GM18517 (cell line): ENCODE data around the gene PAK2.
"Not testable (repeated sequence)": the region's sequence is repeated elsewhere in the genome, so short reads cannot be mapped to it uniquely, and the experiment has no call there.

Source experiments
- ATAC-seq: cut with Tn5 transposase; IDR thresholded peaks from one replicate; pipeline ENCODE4 v1.9.1; 2021; ENCODE audit warnings: mild to moderate bottlenecking, moderate library complexity; ENCODE audit not compliant: unreplicated experiment

PAK2 gene

DNA sequence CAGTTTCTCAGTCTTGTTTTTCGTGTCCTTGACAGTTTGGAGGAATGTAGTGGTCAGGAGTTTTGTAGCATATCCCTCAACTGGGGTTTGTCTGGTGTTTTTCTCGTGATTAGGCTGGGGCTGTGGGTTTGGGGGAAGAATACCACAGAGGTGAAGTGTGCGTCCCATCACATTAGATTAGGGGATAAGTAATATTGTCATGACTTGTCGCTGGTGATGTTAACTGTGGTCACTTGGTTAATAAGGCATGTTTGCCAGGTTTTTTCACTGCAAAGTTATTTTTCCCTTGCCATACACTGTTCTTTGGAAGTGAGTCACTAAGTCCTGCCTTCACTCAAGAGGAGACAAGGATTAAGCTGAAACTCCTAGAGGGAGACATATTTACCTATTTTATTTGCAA, 39.1 kb downstream of the PAK2 start:
- no peak for ATAC-seq

DNA sequence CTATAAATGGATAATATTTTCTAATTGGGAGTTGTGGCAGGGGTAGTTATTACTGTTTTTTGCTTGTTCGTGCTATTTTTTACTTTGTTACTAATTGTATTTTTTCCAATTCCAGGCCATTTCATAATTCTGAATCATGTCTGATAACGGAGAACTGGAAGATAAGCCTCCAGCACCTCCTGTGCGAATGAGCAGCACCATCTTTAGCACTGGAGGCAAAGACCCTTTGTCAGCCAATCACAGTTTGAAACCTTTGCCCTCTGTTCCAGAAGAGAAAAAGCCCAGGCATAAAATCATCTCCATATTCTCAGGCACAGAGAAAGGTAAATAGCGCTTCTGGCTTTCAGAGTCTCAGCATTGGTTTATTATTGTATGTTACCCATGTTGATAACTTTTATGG, 42.9 kb downstream of the PAK2 start:
- ATAC-seq, result no peak

DNA sequence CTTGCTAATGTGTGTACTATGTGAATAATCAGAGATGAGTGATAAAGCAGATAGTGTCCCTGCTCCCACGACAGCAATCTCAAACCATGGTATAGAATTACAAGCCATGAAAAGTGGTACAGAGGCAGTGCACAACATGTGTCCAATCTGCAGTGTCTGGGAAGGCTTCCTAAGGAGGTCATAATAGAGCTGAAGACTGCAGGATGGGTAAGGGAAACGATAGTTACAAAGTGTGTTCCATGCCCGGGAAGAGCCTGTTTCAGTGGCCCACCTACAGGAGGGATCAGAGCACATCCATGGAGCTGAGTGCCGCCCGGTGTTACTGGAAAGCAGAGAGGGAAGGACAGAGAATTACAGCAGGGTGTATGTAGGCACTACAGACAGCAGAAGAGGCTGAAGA, 48.9 kb downstream of the PAK2 start:
- no peak for ATAC-seq

DNA sequence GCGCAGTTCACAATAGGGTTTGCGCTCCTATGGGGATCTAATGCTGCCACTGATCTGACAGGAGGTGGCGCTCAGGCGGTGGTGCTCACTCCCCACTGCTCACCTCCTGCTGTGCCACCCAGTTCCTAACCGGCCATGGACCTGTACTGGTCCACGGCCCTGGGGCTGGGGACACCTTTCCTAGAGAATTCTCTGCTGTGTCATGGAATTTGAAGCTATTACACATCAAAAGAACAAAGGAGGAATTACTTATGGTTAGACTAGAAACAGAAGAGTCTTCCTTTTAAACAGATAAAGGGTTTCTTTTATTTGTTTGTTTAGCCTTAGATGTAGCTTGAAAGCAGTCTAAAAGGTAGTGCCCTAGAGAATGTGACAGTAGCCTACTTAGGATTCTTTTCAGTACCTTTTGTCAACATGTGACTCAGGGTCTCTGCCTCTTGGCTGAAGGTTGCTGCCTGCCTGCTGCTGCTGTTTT, 50.3 kb downstream of the PAK2 start:
- no peak for ATAC-seq

DNA sequence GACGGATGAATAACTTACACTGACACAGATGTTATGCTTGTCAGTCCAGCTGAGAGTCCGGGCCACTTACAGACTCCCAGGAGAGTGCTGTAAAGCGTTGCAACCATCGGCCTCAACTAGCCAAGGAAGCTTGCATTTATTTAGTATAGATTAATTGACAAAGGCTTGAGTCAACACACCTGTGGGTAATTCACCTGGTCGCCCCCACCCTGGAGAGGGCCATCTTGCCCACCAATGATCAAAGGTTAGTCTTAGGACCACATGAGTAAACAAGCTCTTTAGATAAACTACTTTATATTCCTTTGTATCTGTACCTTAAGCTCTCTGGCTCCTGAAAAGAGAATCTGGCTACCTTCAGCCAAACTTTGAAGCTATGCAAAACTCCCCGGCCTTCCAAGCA, 51.0 kb downstream of the PAK2 start:
- no peak for ATAC-seq

DNA sequence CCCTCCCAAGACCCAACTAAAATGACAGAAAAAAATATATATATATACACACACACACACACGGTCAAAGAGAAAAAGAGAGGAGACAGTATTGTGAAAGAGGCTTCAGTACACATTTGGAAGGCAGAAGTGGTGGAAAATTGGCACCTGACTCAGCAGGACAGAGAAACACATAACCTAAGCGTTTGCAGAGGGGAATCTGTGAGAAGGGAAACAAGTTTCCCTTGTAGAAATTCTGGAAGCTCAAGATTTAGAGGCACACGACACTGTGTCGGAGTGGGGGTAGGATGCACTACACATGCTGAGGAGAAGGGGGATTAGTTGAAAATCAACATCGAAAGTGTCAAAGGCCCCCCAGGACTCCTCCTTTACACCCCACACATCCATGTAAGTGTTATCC, 53.1 kb downstream of the PAK2 start:
- no peak for ATAC-seq

DNA sequence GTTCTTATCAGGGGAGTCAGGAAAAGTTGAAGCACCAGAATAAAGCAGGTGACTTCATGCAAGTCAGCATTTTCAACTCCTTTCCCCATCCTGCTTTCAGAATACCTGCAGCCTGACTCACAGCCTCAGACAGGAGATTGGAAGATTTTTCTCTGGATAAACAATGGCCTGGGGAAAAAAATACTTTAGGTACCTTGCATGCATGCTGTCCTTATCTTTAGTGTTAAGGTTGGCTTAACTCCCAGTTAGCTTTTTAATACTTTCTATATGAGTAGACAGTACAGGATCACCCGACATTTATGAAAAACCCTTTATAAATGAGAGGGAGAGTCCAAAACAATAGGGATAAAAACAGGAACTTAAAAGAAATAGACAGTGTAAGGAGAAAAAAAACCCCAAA, 53.6 kb downstream of the PAK2 start:
- no peak for ATAC-seq

DNA sequence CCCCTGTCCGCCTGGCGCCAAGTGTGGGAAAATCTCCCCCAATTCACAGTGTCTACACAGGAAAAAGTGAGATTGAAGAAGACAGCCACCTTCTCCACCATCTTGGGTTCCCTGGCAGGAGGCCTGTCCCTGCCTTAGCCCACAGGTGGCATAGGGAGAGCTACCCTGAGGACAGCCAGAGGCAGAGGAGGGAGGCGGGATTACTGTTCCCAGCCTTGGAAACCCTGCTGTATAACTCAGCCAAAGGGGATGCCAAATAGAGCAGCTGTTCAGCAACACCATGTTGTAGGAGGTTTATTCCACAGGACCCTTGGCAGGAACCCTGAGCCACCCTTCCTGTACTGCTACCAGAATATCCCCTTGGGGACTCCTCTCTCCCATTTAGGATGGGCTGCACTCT, 54.8 kb downstream of the PAK2 start:
- ATAC-seq, result no peak

DNA sequence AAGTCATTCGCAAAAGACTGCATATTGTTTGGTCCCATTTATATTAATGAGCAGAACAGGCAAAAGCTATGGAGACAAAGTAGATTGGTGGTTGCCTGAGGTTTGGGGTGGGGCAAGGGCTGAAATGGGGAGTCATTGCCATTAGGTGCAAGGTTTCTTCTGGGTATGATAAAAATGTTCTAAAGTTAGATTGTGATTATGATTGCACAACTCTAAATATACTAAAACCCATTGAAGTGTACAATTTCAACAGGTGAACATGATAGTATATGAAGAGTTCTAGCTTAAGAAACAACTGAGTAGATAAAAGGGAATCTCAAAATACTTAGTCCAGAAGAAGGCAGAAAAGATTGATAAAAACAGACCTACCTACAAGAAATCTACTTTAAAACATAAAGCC, 56.7 kb downstream of the PAK2 start:
- no peak for ATAC-seq

DNA sequence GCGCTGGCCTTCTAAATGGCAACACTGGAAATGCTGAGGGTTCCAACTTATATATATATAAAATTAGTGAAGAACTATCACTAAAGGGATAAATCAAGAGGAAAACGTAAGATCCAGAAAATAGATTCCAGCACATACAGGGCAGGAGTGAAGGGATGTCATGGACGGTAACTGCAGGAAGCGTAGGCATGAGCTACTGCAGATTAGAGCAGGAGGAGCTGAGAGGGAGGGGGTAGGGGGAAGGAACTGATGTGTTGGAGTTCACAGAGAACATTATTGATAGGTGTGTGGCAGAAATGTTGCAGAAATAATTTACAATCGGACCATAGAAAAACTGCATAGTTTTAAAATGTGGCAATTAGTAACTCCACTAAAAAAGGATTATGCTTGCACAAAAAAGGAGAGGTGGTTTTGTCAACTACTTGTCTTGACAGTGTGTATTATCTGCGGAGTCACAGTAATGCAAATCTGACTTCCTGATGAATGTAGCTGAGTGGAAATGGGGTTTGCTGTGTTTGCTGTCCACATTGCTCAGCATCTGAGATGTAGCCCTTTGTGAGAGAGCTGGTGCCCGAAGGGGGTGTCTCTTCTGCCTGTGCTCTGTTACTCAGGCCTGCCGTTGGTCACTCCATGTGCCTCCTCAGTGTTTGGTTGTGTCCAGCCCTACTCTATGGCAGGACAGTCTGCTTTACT, 61.2 kb downstream of the PAK2 start:
- no peak for ATAC-seq

DNA sequence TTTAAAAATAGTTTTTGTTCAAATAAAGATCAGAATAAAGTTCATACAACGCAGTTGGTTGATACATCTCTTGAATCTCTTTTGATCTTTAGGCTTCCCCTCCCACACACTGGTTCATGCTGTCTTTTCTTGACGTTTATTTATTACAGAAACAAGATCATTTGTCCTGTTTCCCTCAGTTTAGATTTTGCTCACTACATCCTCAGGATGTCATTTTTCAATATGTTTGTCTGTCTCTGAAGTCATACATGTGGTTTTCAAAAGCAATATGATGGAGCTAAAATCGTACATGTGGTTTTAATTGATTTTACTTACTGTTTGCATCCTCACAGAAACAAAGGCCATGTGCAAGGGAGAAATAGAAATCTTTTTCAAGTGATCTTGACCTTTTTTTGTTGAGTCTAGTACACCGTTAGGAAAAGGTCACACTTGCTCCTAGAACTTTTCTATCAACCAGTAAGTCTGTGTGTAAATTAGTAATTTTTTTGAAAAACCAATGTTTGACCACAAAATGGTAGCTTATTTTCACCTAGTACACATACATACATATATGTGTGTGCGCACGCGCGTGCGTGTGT, 64.3 kb downstream of the PAK2 start:
- ATAC-seq, result no peak

DNA sequence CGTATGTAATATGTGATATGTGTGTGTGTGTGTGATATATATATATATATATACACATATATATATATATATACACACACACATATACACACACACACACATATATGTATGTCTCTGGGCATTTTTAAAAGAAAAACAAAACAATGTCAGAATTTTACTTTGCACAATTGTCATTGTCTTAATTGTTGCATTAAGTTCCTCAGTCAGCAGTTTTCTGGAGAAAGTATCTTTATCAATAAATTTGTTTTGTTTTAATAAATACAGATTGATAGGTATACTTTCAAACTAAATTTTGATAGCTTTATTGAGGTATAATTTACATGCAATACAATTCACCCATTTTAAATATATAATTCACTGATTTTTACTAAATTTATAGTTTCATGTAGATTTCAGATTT, 65.1 kb downstream of the PAK2 start:
- no peak for ATAC-seq

DNA sequence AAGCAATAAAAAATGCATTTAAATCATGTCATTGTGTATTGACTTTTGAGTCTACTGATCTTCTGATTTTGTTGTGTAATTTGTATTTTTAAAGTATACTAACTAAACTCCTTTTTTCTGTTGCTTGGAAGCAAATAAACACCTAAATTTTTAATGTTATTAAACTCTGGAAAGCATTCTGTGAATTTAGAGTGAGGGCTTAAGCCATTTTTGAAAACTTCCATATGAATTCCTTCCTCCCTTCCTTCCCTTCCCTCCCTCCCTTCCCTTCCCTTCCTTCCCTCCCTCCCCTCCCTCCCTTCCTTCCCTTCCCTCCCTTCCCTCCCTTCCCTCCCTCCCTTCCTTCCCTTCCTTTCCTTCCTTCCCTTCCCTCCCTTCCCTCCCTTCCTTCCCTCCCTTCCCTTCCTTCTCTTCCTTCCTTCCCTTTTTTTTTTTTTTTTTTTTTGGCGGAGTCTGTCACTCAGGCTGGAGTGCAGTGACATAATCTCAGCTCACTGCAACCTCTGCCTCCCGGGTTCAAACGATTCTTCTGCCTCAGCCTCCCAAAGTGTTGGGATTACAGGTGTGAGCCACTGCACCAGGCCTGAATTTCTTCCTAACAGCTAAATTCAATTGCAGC, 71.4 kb downstream of the PAK2 start:
- ATAC-seq, result no peak

DNA sequence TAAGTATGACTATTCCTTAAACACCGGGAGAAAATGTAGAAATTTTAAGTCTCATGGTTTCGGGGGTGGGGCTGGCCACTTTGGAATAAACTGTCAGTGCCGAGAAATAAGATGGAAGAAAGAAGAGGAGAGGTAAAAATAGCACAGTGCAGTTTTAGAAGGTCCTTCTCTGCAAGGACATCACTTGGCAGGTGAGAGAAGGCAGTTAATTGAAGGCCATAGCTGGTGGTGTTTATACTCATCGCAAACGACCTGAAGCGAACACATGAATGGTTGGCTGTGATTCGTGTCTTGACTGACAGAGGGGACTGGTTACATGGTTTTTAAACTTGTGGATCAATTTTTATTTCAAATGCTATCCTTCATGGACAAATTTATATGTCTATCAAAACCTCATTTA, 73.2 kb downstream of the PAK2 start:
- ATAC-seq, result no peak

DNA sequence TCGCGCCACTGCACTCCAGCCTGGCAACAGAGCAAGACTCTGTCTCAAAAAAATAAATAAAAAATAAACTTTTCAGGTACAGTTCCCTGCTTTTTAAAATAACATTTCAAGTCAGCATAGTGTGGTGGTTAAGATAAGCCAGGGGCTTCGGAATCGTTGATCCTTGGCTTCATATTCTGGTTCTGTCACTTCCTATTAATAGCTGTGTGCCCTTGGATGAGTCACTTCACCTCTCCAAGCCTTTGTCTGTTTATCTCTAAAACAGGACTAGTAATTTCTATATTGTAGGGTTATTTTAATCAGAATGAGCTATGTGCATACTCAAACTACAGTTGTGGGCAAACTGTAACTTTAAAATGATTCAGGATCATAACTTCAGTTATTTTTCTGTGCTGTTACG, 74.2 kb downstream of the PAK2 start:
- no peak for ATAC-seq

DNA sequence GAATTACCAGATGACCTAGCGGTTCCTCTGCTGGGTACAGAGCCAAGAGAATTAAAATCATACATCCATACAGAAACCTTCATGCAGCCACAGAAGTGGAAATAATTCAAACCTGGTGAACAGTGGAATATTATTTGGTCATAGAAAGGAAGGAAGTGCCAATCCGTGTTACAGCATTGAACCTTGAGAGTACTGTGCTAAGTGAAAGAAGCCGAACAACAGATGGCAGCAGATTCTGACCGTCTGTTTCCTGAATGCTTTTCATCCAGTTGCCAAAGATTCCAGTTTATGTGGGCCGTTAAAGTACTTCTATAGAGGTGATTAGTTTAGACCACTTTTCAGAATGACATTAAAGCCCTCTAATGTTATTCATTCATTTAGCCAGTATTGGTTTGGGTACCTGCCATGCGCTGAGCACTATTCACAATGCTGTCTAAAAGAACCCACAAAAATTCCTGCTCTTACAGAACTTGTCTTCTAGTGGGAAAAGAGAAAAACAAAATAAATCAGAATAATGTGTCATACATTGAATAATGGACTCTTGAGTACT, 82.2 kb downstream of the PAK2 start:
- no peak for ATAC-seq

DNA sequence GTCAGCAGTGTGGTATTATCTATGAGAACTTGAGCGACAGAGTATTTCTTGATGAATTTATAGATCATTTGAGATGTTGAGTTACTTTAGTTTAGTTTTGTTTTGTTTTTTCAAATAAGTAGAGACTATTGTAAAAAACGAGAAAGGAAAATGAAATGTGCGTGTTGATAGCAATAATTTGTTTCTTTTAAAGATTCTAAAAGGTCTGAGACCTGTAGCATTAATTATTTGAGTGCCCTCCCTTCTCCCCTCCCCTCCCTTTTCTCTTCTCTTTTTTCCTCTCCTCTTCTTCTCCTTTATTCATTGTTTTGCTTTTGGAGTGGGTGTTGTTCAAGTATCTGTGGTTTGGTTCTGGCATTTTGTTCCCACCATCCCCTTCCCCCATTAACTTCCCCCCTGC, 90.0 kb downstream of the PAK2 start:
- not testable (repeated sequence) for ATAC-seq

DNA sequence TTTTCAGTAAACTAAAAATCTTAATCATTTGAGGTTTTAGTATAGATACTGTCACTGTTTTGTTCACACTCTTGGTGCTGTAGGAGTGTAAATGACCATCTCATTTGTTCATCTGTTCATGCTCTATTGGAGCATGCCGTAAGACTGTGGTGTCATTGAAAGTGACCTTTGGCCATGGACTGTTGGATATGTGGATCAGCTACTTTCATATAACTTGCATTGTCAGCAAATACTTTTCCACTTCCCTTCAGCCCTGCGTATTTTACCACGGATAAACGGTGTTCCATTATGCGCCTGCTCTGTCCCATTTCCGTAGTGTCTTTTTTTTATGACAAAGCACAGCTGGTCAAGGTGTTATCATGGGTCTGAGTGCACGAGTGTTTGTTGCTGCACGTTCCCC, 95.4 kb downstream of the PAK2 start:
- no peak for ATAC-seq

DNA sequence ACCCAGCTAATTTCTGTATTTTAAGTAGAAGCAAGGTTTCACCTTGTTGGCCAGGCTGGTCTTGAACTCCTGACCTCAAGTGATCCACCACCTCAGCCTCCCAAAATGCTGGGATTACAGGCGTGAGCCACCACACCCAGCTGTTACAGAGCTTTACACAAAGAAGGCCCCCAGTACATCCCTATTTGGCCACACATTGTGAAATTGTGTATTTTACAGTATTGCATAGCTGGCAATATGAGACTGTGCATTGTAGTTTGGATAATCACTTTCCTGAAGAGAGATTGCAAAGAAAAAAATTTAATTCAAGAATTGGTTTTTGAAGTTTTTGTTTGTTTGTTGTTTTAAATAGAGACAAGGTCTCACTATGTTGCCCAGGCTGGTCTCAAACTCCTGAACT, 97.0 kb downstream of the PAK2 start:
- not testable (repeated sequence) for ATAC-seq

DNA sequence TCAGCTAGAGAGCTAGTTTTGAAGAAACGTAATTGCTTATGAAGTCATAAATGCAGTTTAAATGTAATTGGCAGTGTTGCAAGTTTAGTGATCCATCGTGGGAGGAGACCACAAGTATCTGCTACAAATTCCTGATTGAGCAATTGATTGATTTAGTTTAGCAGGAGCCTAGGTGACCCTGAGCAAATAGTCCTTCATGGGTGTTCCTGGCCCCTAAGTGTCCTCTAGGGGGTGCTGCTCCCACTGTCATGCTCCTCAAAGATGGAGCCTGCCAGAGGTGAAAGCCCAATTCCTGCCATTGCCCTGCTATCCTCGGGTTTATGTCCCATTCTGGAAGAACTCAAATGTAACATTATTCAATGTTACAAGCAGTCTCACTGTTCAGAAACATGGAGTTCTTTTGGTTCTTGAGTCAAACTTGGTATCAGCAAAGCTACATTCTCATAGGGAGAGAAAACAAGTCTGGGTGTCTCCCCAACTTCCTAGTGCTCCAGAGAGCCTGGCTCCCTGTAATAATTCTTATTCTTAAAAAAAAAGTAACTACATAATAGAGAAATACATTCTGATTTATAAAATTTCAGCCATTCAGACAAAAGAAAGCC, 98.3 kb downstream of the PAK2 start:
- no peak for ATAC-seq

DNA sequence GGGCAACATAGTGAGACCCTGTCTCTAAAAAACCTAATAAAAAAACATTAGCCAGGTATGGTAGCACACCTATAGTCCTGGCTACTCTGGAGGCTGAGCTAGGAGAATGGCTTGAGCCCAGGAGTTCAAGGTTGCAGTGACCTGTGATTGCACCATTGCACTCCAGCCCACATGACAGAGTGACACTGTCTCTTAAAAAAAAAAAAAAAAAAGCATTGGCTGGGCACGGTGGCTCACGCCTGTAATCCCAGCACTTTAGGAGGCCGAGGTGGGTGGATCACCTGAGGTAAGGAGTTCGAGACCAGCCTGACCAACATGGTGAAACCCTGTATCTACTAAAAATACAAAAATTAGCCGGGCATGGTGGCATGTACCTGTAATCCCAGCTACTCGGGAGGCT, 99.7 kb downstream of the PAK2 start:
- not testable (repeated sequence) for ATAC-seq
